B cell (primary cell): ENCODE results near the gene RAD51B.

ENCODE experiments used
- CTCF ChIP-seq: fragments of 200-600 bp; IDR thresholded peaks from one replicate; pipeline ENCODE4 v1.8.0; 2022; ENCODE audit warnings: antibody characterized with exemption, mild to moderate bottlenecking
- EZH2 ChIP-seq: IDR thresholded peaks from 2 replicates; pipeline ENCODE4 v1.6.1; 2012; ENCODE audit warnings: borderline replicate concordance, low read depth, mild to moderate bottlenecking, moderate library complexity, low read length; ENCODE audit not compliant: insufficient read depth, poor library complexity, severe bottlenecking

- TF ChIP-seq CTCF (no peak), EZH2 (no peak)
These were observed 228.3 kb downstream of the RAD51B start for GRCh38 chr14:68047906-68048305.
